Rectal smooth muscle tissue (tissue), 1 donor: ENCODE measurements around the gene PCDH12.

Experiments used
- H3K27ac ChIP-seq: one replicate; pipeline ENCODE4 v1.7.0; 2013; ENCODE audit warnings: low read depth, low read length, inconsistent platforms
- H3K27me3 ChIP-seq: one replicate; pipeline ENCODE4 v1.7.0; 2013; ENCODE audit warnings: low read length; ENCODE audit not compliant: control insufficient read depth, insufficient read depth
- H3K36me3 ChIP-seq: one replicate; pipeline ENCODE4 v1.7.0; 2013; ENCODE audit warnings: low read length; ENCODE audit not compliant: control insufficient read depth, insufficient read depth
- H3K4me1 ChIP-seq: one replicate; pipeline ENCODE4 v1.7.0; 2013; ENCODE audit warnings: low read length; ENCODE audit not compliant: control insufficient read depth, insufficient read depth
- H3K4me3 ChIP-seq: one replicate; pipeline ENCODE4 v1.7.0; 2013; ENCODE audit warnings: low read length
- H3K9ac ChIP-seq: one replicate; pipeline ENCODE4 v1.7.0; 2013; ENCODE audit warnings: low read length

PCDH12 gene

DNA sequence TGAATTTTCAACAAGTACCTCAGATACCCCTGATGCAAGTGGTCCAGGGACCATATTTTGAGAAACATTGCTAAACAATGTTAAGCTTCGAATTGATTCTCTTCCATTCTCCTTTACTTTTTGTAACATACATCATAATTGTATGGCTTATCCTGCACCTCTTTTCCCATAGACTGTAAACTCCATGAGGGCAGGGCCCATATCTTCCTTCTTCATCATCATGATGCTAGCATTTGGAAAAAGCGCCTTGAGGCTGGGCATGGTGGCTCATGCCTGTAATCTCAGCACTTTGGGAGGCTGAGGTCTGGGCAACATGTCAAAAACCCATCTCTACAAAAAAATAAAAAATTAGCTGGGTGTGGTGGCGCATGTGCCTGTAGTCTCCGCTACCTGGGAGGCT lies 48.8 kb downstream of the PCDH12 start:
- H3K9ac ChIP-seq = no peak overlapping the region
- H3K27me3 ChIP-seq = no peaks in the 10 kb centered on the region
- no peaks in the 10 kb centered on the region for H3K4me1 ChIP-seq
- H3K36me3 ChIP-seq = no peaks in the 10 kb centered on the region
- H3K4me3 ChIP-seq = no peak overlapping the region
- H3K27ac ChIP-seq = no peak overlapping the region

- no peak overlapping the region for H3K4me3 ChIP-seq
- H3K27me3 ChIP-seq = no peaks in the 10 kb centered on the region
- no peaks in the 10 kb centered on the region for H3K4me1 ChIP-seq
- H3K27ac ChIP-seq = no peak overlapping the region
- no peak overlapping the region for H3K9ac ChIP-seq
- H3K36me3 ChIP-seq = no peaks in the 10 kb centered on the region
Measured at GRCh38 chr5:141908796-141909195, 49.2 kb downstream of the PCDH12 start.

DNA sequence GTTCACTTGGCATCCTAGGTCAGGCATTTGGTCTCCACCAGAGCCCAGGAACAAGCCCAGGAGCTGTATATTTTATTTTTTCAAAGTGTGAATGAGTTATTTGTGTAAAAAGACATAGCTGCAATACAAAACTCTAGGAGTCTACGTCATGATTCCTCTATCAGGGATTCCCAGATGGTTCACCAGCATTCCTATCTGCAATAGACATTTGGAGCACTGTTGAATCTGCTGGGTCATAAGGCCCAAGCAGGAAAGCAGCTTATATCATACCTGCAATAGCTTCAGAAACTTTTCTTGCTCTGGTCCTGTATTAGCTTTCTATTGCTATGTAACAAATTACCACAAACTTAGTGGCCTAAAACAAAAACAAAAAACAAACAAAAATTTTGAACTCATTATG lies 51.0 kb downstream of the PCDH12 start:
- Histone ChIP-seq H3K4me1 (no peaks in the 10 kb centered on the region), H3K27me3 (no peaks in the 10 kb centered on the region), H3K9ac (no peak overlapping the region), H3K27ac (no peak overlapping the region), H3K4me3 (no peak overlapping the region), H3K36me3 (no peaks in the 10 kb centered on the region)

DNA sequence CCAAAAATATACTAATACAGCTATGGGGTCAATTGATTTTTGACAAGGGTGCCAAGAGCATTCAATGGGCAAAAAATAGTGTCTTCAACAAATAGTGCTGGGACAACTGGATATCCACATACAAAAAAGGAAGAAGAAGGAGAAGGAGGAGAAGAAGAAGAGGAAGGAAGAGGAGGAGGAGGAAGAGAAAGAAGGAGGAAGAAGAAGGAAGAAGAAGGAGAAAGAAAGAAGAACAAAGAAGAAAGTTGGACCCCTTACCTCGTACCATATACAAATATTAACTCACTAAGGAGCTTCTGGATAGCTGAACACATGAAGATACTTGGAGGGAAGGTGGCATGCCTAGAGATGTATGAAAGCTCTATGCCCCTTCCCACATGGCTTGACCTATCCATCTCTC lies 51.5 kb downstream of the PCDH12 start:
- H3K27me3 ChIP-seq = no peaks in the 10 kb centered on the region
- no peak overlapping the region for H3K9ac ChIP-seq
- no peaks in the 10 kb centered on the region for H3K36me3 ChIP-seq

DNA sequence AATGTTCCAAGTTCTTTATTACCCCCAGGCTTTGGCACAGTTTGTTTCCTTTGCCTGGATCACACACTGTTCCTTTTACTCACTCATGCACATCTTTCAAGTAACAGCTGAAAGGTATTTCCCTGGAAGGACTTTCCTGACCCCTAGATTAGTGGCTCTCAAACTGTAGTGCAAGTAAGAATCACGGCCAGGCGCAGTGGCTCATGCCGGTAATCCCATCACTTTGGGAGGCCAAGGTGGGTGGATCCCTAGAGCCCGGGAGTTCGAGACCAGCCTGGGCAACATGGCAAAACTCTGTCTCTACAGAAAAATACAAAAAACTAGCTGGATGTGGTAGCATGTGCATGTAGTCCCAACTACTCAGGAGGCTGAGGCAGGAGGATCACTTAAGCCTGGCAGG lies 53.5 kb downstream of the PCDH12 start:
- H3K9ac ChIP-seq = no peak overlapping the region
- no peaks in the 10 kb centered on the region for H3K4me1 ChIP-seq
- no peaks in the 10 kb centered on the region for H3K36me3 ChIP-seq
- no peak overlapping the region for H3K27ac ChIP-seq
- no peaks in the 10 kb centered on the region for H3K27me3 ChIP-seq
- H3K4me3 ChIP-seq = no peak overlapping the region

More for the DNA sequence above, 51.5 kb downstream of the PCDH12 start:
- no peak overlapping the region for H3K27ac ChIP-seq
- H3K4me1 ChIP-seq = no peaks in the 10 kb centered on the region
- H3K4me3 ChIP-seq = no peak overlapping the region

DNA sequence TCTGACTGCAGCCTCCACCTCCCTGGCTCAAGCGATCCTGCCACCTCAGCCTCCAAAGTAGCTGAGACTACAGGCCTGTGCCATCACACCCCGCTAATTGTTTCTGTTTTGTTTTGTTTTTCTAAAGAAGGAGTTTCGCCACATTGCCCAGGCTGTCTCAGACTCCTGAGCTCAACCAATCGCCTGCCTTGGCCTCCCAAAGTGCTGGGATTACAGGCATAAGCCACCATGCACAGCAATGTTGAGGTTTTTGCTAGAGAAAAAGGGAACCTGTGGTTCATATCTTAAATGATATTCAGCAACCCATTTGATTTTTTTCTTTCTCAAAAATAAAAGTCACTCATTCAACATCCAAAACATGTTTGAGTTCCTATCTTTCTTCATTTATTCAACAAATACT lies 54.7 kb downstream of the PCDH12 start:
- Histone ChIP-seq H3K36me3 (no peaks in the 10 kb centered on the region), H3K27me3 (no peaks in the 10 kb centered on the region), H3K27ac (no peak overlapping the region), H3K9ac (no peak overlapping the region), H3K4me1 (no peaks in the 10 kb centered on the region), H3K4me3 (no peak overlapping the region)

DNA sequence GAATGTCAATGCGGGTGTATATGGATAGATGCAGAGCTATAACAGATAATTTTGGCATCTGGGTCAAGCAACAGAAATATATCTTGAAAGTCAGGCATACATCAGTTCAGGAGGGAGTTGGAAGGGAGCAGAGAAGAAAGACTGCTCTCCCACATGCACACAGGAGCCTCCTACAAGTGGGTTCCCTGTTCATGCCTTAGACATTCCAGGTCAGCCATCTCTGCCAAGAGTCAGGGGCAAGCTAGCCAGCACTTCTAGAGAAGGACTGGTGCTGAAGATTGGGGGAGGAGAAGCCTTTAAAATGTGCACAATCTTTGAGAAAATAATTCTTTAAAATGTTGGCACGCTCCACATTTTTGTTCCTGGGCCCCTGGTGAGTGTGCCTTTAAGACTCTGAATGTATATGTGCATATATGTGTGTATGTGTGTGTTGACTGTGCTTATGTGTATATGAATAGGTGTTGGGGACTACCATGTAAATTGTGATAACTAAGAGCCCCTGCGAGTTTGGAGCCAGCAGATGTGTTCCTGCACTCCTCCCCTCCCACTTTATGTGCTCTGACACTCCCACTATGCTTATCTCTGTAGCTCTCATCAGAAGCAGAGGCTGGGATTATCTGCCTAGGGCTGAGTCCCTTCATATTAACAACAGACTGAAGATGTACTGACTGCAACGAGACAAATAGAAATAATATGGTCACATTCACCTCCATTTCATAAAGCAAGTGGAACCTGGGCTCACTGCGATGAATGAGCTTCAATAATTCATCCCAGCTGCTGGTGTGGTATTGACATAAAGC lies 55.8 kb downstream of the PCDH12 start:
- H3K27me3 ChIP-seq = no peaks in the 10 kb centered on the region
- no peak overlapping the region for H3K9ac ChIP-seq

DNA sequence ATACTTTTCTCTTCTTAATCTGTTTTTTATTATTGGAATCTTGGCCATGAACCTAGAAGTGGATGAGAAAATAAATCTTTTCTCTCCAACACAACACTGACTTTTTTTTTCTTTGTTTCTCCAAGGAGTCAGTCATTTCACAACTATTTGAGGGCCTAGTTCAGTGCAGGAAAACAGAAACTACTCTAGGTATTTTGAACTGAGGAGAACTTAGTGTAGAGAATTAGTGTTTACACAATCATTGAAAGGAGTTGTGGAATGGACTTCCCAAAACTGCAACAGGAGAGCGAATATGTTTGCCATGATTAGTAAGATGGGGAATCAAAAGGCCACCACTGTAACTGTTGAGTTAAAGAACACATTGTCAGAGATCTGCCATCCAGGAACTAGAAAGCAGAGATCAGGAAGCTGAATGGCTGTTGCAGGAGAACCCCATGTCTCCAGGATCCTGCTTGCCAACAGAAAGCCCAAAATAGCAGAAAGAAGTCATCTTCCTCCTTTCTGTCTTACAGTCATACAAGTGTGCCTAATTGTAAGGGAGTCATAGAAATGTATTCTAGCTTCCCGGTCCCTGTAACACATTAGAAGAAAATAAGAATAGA lies 59.5 kb downstream of the PCDH12 start:
- no peak overlapping the region for H3K4me3 ChIP-seq
- no peaks in the 10 kb centered on the region for H3K4me1 ChIP-seq
- no peaks in the 10 kb centered on the region for H3K36me3 ChIP-seq
- no peak overlapping the region for H3K9ac ChIP-seq
- H3K27me3 ChIP-seq = no peaks in the 10 kb centered on the region
- no peak overlapping the region for H3K27ac ChIP-seq

More for the DNA sequence above, 55.8 kb downstream of the PCDH12 start:
- Histone ChIP-seq H3K36me3 (no peaks in the 10 kb centered on the region), H3K4me1 (no peaks in the 10 kb centered on the region), H3K4me3 (no peak overlapping the region), H3K27ac (no peak overlapping the region)

- no peak overlapping the region for H3K4me3 ChIP-seq
- H3K27ac ChIP-seq = no peak overlapping the region
- H3K27me3 ChIP-seq = no peaks in the 10 kb centered on the region
- no peak overlapping the region for H3K9ac ChIP-seq
- no peaks in the 10 kb centered on the region for H3K4me1 ChIP-seq
- H3K36me3 ChIP-seq = no peaks in the 10 kb centered on the region
Measured at GRCh38 chr5:141897425-141897824, 60.6 kb downstream of the PCDH12 start.
